H1 (cell line): Measurements from ENCODE around the gene DPEP1. TPM values are rescaled to one million over a fixed set of nuclear protein-coding genes. Genes with fewer than 3 reads are reported as not detected.

Experiments
- CTCF ChIA-PET: fragments of 300-600 bp; sonication (Branson Sonifier 250); formaldehyde crosslinking; loops from one replicate; lab custom pipeline; 2021; ENCODE audit not compliant: partially characterized antibody; lab: Charles Lee
- POLR2A ChIA-PET: fragments of 300-600 bp; sonication (Branson Sonifier 250); formaldehyde crosslinking; loops from one replicate; lab custom pipeline; 2021; ENCODE audit warnings: inconsistent platforms; ENCODE audit not compliant: partially characterized antibody; lab: Charles Lee
- DNase-seq, 2 experiments: peaks; one replicate each; pipeline versions ENCODE4 v3.0.0 to v3.0.0-alpha.2; 2010 to 2022; ENCODE audit warnings: low spot score in 2 of 2, low read depth in 1 of 2, mixed read lengths in 1 of 2
- FAIRE-seq: peaks from 2 replicates; lab custom pipeline; 2011; peaks lifted over from hg19 to GRCh38; lab: Jason Lieb, UNC
- H2AFZ ChIP-seq: 2 replicates; pipeline ENCODE4 v1.8.1; 2012; ENCODE audit warnings: low read length, inconsistent platforms
- H2AK5ac ChIP-seq: 2 replicates; pipeline ENCODE4 v1.6.1; 2013; ENCODE audit warnings: low read depth, low read length
- H2BK120ac ChIP-seq: replicated peaks from 2 replicates; pipeline ENCODE3; 2013; ENCODE audit warnings: low read depth, low read length, inconsistent platforms
- H2BK12ac ChIP-seq: 2 replicates; pipeline ENCODE4 v1.6.1; 2013; ENCODE audit warnings: low read depth, low read length
- H2BK15ac ChIP-seq: 2 replicates; pipeline ENCODE4 v1.6.1; 2013; ENCODE audit warnings: low read length
- H2BK20ac ChIP-seq: 2 replicates; pipeline ENCODE4 v1.6.1; 2013; ENCODE audit warnings: low read length
- H2BK5ac ChIP-seq: 2 replicates; pipeline ENCODE4 v1.6.1; 2013; ENCODE audit warnings: low read depth, low read length
- H3K14ac ChIP-seq: 2 replicates; pipeline ENCODE4 v1.6.1; 2013; ENCODE audit warnings: inconsistent platforms; ENCODE audit not compliant: insufficient read length
- H3K18ac ChIP-seq: 2 replicates; pipeline ENCODE4 v1.6.1; 2013; ENCODE audit warnings: low read length; ENCODE audit errors: extremely low read depth
- H3K23ac ChIP-seq: 2 replicates; pipeline ENCODE4 v1.6.1; 2013; ENCODE audit warnings: inconsistent platforms; ENCODE audit not compliant: insufficient read length
- H3K23me2 ChIP-seq: 2 replicates; pipeline ENCODE4 v1.6.1; 2013; ENCODE audit warnings: low read depth, low read length
- H3K27ac ChIP-seq: 2 replicates; pipeline ENCODE4 v1.6.1; 2011; ENCODE audit warnings: low read depth, low read length, inconsistent platforms
- H3K27me3 ChIP-seq, 4 experiments: replicated peaks in 1 of 4; 1 replicate in 1 of 4; 2 replicates in 3 of 4; pipeline versions ENCODE4 v1.6.1 to v1.8.1; 2011 to 2013; ENCODE audit warnings: low read length in 3 of 4, mild to moderate bottlenecking in 3 of 4, inconsistent platforms in 2 of 4, mixed read lengths in 2 of 4, moderate library complexity in 1 of 4; ENCODE audit not compliant: control insufficient read depth in 3 of 4, insufficient read depth in 3 of 4; ENCODE audit errors: extremely low read depth in 1 of 4
- H3K36me3 ChIP-seq, 4 experiments: 2 replicates each; pipeline versions ENCODE4 v1.6.1 to v1.8.1; 2011 to 2013; ENCODE audit warnings: mild to moderate bottlenecking in 4 of 4, low read length in 3 of 4, moderate library complexity in 2 of 4, control low read depth in 1 of 4, inconsistent platforms in 1 of 4; ENCODE audit not compliant: insufficient read depth in 4 of 4, control insufficient read depth in 2 of 4
- H3K4ac ChIP-seq: replicated peaks from 2 replicates; pipeline ENCODE3; 2013; ENCODE audit warnings: low read length, low read depth, mixed read lengths, inconsistent platforms; ENCODE audit not compliant: insufficient read length
- H3K4me1 ChIP-seq, 4 experiments: replicated peaks in 1 of 4; 1 replicate in 1 of 4; 2 replicates in 3 of 4; pipeline versions ENCODE4 v1.6.1 to v1.8.1; 2011 to 2013; ENCODE audit warnings: low read length in 3 of 4, inconsistent platforms in 2 of 4, mixed read lengths in 1 of 4; ENCODE audit not compliant: insufficient read depth in 4 of 4, control insufficient read depth in 3 of 4
- H3K4me2 ChIP-seq, 2 experiments: 2 replicates each; pipeline versions ENCODE4 v1.6.1 to v1.8.1; 2011 to 2013; ENCODE audit warnings: low read depth in 2 of 2, low read length in 2 of 2, control low read depth in 1 of 2, inconsistent platforms in 1 of 2, mild to moderate bottlenecking in 1 of 2; ENCODE audit not compliant: insufficient read depth in 1 of 2
- H3K4me3 ChIP-seq, 4 experiments: fragments of 200-600, 300-600 bp in 1 of 4; sonication (generic), shearing (Covaris generic), sonication (Bioruptor Twin) in 1 of 4; 2 replicates each; pipeline versions ENCODE4 v1.5.1 to v1.8.1; 2011 to 2016; ENCODE audit warnings: low read length in 4 of 4, low read depth in 3 of 4, control low read depth in 2 of 4, inconsistent platforms in 2 of 4, mild to moderate bottlenecking in 2 of 4, mixed read lengths in 1 of 4, moderate library complexity in 1 of 4; ENCODE audit not compliant: insufficient read depth in 2 of 4; ENCODE audit errors: extremely low read depth in 1 of 4
- H3K56ac ChIP-seq: replicated peaks from 2 replicates; pipeline ENCODE3; 2013; ENCODE audit warnings: low read depth, mild to moderate bottlenecking, mixed read lengths, low read length, inconsistent platforms; ENCODE audit not compliant: insufficient read length
- H3K79me1 ChIP-seq: 2 replicates; pipeline ENCODE4 v1.6.1; 2013; ENCODE audit warnings: low read depth, low read length, control low read depth
- H3K79me2 ChIP-seq, 2 experiments: 2 replicates each; pipeline versions ENCODE4 v1.6.1 to v1.8.1; 2012 to 2013; ENCODE audit warnings: low read length in 2 of 2, mild to moderate bottlenecking in 2 of 2, inconsistent platforms in 1 of 2; ENCODE audit not compliant: insufficient read depth in 2 of 2, control insufficient read depth in 1 of 2
- H3K9ac ChIP-seq, 4 experiments: replicated peaks in 1 of 4; 1 replicate in 1 of 4; 2 replicates in 3 of 4; pipeline versions ENCODE4 v1.6.1 to v1.8.1; 2011 to 2013; ENCODE audit warnings: low read depth in 3 of 4, low read length in 3 of 4, control low read depth in 2 of 4, mild to moderate bottlenecking in 2 of 4, moderate library complexity in 2 of 4, inconsistent platforms in 1 of 4; ENCODE audit errors: extremely low read depth in 1 of 4
- H3K9me3 ChIP-seq, 2 experiments: 2 replicates each; pipeline versions ENCODE4 v1.6.1 to v1.8.1; 2012 to 2013; ENCODE audit warnings: mild to moderate bottlenecking in 2 of 2, moderate library complexity in 2 of 2, control low read depth in 1 of 2, inconsistent platforms in 1 of 2, low read depth in 1 of 2, low read length in 1 of 2, mixed read lengths in 1 of 2; ENCODE audit not compliant: insufficient read depth in 2 of 2
- H4K20me1 ChIP-seq, 2 experiments: replicated peaks in 1 of 2; 2 replicates each; pipeline versions ENCODE3 to v1.8.1; 2011 to 2013; ENCODE audit warnings: inconsistent platforms in 2 of 2, low read length in 2 of 2, mild to moderate bottlenecking in 1 of 2; ENCODE audit not compliant: insufficient read depth in 2 of 2, control insufficient read depth in 1 of 2
- H4K5ac ChIP-seq: 2 replicates; pipeline ENCODE4 v1.6.1; 2013; ENCODE audit warnings: low read length, low read depth, mixed read lengths, inconsistent platforms; ENCODE audit not compliant: insufficient read length
- H4K8ac ChIP-seq: 2 replicates; pipeline ENCODE4 v1.8.0; 2013; ENCODE audit warnings: mild to moderate bottlenecking, moderate library complexity, low read length, inconsistent platforms; ENCODE audit not compliant: insufficient read depth; ENCODE audit errors: extremely low read depth
- H4K91ac ChIP-seq: replicated peaks from 2 replicates; pipeline ENCODE3; 2013; ENCODE audit warnings: low read length, mixed read lengths, inconsistent platforms; ENCODE audit not compliant: insufficient read length
- BRCA1 ChIP-seq: IDR thresholded peaks from 2 replicates; pipeline ENCODE4 v1.6.1; 2012; ENCODE audit warnings: low read depth, low read length, improper control_type of control experiment
- EGR1 ChIP-seq: IDR thresholded peaks from 2 replicates; pipeline ENCODE4 v1.6.1; 2011; ENCODE audit warnings: low read depth, low read length, borderline replicate concordance
- GABPA ChIP-seq: IDR thresholded peaks from 2 replicates; pipeline ENCODE4 v1.6.1; 2011; ENCODE audit warnings: mild to moderate bottlenecking, low read length, moderate library complexity, borderline replicate concordance; ENCODE audit not compliant: insufficient read depth
- HDAC2 ChIP-seq, 2 experiments: fragments of 300-600 bp in 1 of 2; sonication (generic) in 1 of 2; IDR thresholded peaks; 2 replicates each; pipeline ENCODE4 v1.6.1; 2011 to 2012; ENCODE audit warnings: low read depth in 2 of 2, low read length in 2 of 2, mild to moderate bottlenecking in 2 of 2, moderate library complexity in 2 of 2, borderline replicate concordance in 1 of 2, inconsistent platforms in 1 of 2
- KDM1A ChIP-seq: fragments of 200-600, 300-600 bp; sonication (generic); IDR thresholded peaks from 2 replicates; pipeline ENCODE4 v1.7.1; 2016; ENCODE audit warnings: mild to moderate bottlenecking, low read length, borderline replicate concordance
- KDM4A ChIP-seq: IDR thresholded peaks from one replicate; pipeline ENCODE4 v1.7.1; 2012; ENCODE audit warnings: low read depth, mild to moderate bottlenecking, moderate library complexity, low read length, inconsistent platforms; ENCODE audit not compliant: severe bottlenecking
- NRF1 ChIP-seq: IDR thresholded peaks from 2 replicates; pipeline ENCODE4 v1.6.1; 2011; ENCODE audit warnings: mild to moderate bottlenecking, low read depth, low read length, improper control_type of control experiment
- RBBP5 ChIP-seq: IDR thresholded peaks from 2 replicates; pipeline ENCODE4 v1.7.1; 2012; ENCODE audit warnings: low read depth, mild to moderate bottlenecking, inconsistent platforms, low read length, moderate library complexity, borderline replicate concordance
- RXRA ChIP-seq: IDR thresholded peaks from 2 replicates; pipeline ENCODE4 v1.6.1; 2011; ENCODE audit warnings: low read depth, mild to moderate bottlenecking, low read length, moderate library complexity; ENCODE audit not compliant: insufficient read depth
- WGBS, 2 experiments: shearing (Covaris generic) in 1 of 2; methylation state at CpG; one replicate each; pipeline versions ENCODE4 v1.1.6 to v1.1.7; 2013 to 2015; ENCODE audit warnings: low lambda C conversion rate in 2 of 2, mixed read lengths in 2 of 2, inconsistent platforms in 1 of 2, low coverage in 1 of 2, missing lambda C conversion rate in 1 of 2; ENCODE audit not compliant: insufficient replicate concordance in 2 of 2, insufficient coverage in 1 of 2, insufficient read length in 1 of 2; ENCODE audit errors: extremely low coverage in 1 of 2, missing lambda C conversion rate in 1 of 2; 5-methylcytosine and 5-hydroxymethylcytosine counted together
- polyA plus RNA-seq, 7 experiments: library from polyadenylated mRNA; depleted of rRNA in 3 of 7; stranded (reverse) in 5 of 7; unstranded in 2 of 7; fragments of >200 nt in 5 of 7; fragments of 200-250 nt in 2 of 7; gene quantifications; 1 replicate in 5 of 7; 2 replicates in 1 of 7; 4 replicates in 1 of 7; pipeline versions ENCODE4 v1.2.1 to v1.2.3, GENCODE V29; 2011 to 2013; ENCODE audit warnings: missing spikeins in 2 of 7, mixed read lengths in 2 of 7
- total RNA-seq: library from RNA; stranded (reverse); fragmentation: NEBNext Ultra II Directional; extraction: Animal tissue kit (Norgen Biotek cat#: 25700); gene quantifications from 2 replicates; pipeline ENCODE4 v1.2.1, GENCODE V29; 2021
- TF ChIP-seq, protein P1 (sequence below): IDR thresholded peaks from 2 replicates; pipeline ENCODE4 v1.6.1; 2012; ENCODE audit warnings: low read length, inconsistent platforms

DPEP1 gene
- total and polyA plus RNA-seq, 2 of the 8 experiments (the other 6 are each of a cell fraction or from before 2014, with no cell fraction given) = 2.8 to 3.1 TPM

DNA sequence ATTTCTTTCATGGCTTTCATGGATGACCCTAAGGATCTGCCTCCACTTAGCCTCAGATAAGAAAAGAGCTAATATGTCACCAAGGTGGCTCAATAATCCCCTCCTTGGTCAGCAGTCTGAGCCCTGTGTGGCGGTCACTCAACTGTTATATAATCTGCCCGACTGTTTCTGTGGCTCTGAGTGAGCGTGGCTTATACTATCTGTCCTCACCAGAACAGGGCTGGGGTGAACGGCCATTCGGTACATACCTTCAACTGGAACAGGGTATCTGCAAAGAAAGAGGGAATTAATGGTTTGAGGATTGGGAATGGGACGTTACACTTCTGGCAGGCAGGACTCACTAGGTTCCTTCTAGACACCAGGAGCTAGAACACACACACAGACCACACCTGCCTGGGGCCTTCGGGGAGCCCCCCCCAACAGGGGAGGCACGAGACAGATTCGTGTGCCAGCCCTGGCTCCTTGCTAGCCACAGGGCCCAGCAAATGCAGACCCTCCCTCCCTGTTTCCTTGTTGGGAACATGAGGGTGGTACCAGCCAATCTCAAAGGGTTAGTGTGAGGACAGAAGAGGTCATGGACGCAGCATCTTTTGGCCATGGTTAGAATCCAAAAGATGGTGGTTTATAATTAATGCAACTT, 40.3 kb downstream of the DPEP1 start:
- no peak overlapping the region for H4K91ac ChIP-seq
- H4K20me1 ChIP-seq = peaks cover 8 to 10% of the 10 kb centered on the region in 2 experiments
- H3K9ac ChIP-seq = no peak overlapping the region
- no peak overlapping the region for H2BK120ac ChIP-seq
- H2BK12ac ChIP-seq = no peak overlapping the region
- WGBS, 2 experiments = 94% methylated on average over 10 of the region's 10 CpGs; no CpG with 5 or more reads in 1 of the 2 experiments
- H2BK5ac ChIP-seq = no peak overlapping the region
- H3K27ac ChIP-seq = no peak overlapping the region
- H2AK5ac ChIP-seq = no peak overlapping the region
- no peak overlapping the region for H3K4me3 ChIP-seq
- H2BK20ac ChIP-seq = no peak overlapping the region
- ChIA-PET CTCF (interaction anchor here (0.7 to 1.3 kb wide), 5 partner anchors 12 to 52 kb away, joined by 3 to 5 read pairs (median 3); no protein-coding TSS in a partner anchor), POLR2A (interaction anchor here (0.6 to 2.9 kb wide), 5 partner anchors 10 to 61 kb away, joined by 3 to 11 read pairs (median 3); no protein-coding TSS in a partner anchor)
- H3K14ac ChIP-seq = no peak overlapping the region
- peaks cover 13% of the 10 kb centered on the region for H3K79me1 ChIP-seq
- DNase-seq (no peak), FAIRE-seq (no peak)
- H3K23me2 ChIP-seq = peaks cover 8% of the 10 kb centered on the region
- H3K4me2 ChIP-seq = no peak overlapping the region
- H4K8ac ChIP-seq = no peak overlapping the region
- no peak overlapping the region for H3K4ac ChIP-seq
- peaks cover 0 to 3% (median under 1%) of the 10 kb centered on the region in 4 experiments; a peak in 2 of 8 replicates for H3K36me3 ChIP-seq
- H2BK15ac ChIP-seq = no peak overlapping the region
- H3K23ac ChIP-seq = no peak overlapping the region
- no peak overlapping the region for H3K18ac ChIP-seq
- no peaks in the 10 kb centered on the region for H3K9me3 ChIP-seq
- H3K4me1 ChIP-seq = peaks cover 0 to 8% (median 3%) of the 10 kb centered on the region in 4 experiments; a peak in 3 of 7 replicates
- H3K79me2 ChIP-seq = peaks cover 0 to 29% of the 10 kb centered on the region in 2 experiments; a peak in 2 of 4 replicates
- H3K27me3 ChIP-seq = no peaks in the 10 kb centered on the region
- no peak overlapping the region for H3K56ac ChIP-seq
- no peak overlapping the region for H2AFZ ChIP-seq
- no peak overlapping the region for H4K5ac ChIP-seq
- TF ChIP-seq RXRA = no peak
- no peak for TF ChIP-seq KDM1A
- TF ChIP-seq NRF1 = no peak
- TF ChIP-seq BRCA1 = no peak
- TF ChIP-seq KDM4A = no peak
- TF ChIP-seq GABPA = no peak
- no peak for TF ChIP-seq HDAC2 (IDR thresholded peaks at IDR 0.05; ENCODE audit: borderline replicate concordance in 1 of 2, low read depth in 2 of 2, low read length in 2 of 2)
- no peak for TF ChIP-seq EGR1
- TF ChIP-seq, protein P1, sequence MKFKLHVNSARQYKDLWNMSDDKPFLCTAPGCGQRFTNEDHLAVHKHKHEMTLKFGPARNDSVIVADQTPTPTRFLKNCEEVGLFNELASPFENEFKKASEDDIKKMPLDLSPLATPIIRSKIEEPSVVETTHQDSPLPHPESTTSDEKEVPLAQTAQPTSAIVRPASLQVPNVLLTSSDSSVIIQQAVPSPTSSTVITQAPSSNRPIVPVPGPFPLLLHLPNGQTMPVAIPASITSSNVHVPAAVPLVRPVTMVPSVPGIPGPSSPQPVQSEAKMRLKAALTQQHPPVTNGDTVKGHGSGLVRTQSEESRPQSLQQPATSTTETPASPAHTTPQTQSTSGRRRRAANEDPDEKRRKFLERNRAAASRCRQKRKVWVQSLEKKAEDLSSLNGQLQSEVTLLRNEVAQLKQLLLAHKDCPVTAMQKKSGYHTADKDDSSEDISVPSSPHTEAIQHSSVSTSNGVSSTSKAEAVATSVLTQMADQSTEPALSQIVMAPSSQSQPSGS = no peak
- TF ChIP-seq RBBP5 = no peak
